ENCODE data around the gene CFAP299. TPM values are rescaled to one million over a fixed set of nuclear protein-coding genes. Genes with fewer than 3 reads are reported as not detected.
"Not testable (repeated sequence)": the region's sequence is repeated elsewhere in the genome, so short reads cannot be mapped to it uniquely, and the experiment has no call there.

CFAP299 gene
- total RNA-seq, 4 donors from 2014 or later = not detected

DNA sequence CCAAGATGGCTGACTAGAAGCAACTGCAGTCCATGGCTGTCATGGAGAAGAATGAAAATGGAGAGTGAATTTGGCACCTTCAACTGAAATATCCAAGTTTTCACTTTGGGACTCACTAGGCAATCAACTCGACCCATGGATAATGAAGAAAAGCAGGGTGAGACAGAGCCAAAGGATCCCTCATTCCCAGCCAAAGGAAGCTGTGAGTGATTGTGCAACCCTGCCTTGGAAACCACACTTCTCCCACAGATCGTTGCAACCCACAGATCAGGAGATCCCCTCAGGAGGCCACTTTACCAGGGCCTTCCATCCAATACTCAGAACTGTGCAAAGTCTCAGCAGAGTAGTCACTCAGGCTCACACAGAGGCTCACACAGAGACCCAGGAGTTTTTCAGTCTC is 4.5 kb downstream of the CFAP299 start:
- Histone ChIP-seq H3K9me3 (no peaks in the 10 kb centered on the region), H3K27ac (no peak overlapping the region), H3K4me1 (peaks cover 13% of the 10 kb centered on the region), H3K4me3 (no peak overlapping the region), H3K36me3 (no peaks in the 10 kb centered on the region), H3K27me3 (peaks cover 27% of the 10 kb centered on the region)
- 61% methylated on average over 2 of the region's 2 CpGs for WGBS
- no peak for DNase-seq (ENCODE audit: low spot score in 2 of 2)
- no peak for TF ChIP-seq POLR2A (IDR thresholded peaks at IDR 0.05)
- TF ChIP-seq POLR2AphosphoS5 (IDR thresholded peaks at IDR 0.05) = no peak
- TF ChIP-seq, protein P1, sequence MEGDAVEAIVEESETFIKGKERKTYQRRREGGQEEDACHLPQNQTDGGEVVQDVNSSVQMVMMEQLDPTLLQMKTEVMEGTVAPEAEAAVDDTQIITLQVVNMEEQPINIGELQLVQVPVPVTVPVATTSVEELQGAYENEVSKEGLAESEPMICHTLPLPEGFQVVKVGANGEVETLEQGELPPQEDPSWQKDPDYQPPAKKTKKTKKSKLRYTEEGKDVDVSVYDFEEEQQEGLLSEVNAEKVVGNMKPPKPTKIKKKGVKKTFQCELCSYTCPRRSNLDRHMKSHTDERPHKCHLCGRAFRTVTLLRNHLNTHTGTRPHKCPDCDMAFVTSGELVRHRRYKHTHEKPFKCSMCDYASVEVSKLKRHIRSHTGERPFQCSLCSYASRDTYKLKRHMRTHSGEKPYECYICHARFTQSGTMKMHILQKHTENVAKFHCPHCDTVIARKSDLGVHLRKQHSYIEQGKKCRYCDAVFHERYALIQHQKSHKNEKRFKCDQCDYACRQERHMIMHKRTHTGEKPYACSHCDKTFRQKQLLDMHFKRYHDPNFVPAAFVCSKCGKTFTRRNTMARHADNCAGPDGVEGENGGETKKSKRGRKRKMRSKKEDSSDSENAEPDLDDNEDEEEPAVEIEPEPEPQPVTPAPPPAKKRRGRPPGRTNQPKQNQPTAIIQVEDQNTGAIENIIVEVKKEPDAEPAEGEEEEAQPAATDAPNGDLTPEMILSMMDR (IDR thresholded peaks at IDR 0.05) = no peak
- no peak for TF ChIP-seq EP300 (IDR thresholded peaks at IDR 0.05)

DNA sequence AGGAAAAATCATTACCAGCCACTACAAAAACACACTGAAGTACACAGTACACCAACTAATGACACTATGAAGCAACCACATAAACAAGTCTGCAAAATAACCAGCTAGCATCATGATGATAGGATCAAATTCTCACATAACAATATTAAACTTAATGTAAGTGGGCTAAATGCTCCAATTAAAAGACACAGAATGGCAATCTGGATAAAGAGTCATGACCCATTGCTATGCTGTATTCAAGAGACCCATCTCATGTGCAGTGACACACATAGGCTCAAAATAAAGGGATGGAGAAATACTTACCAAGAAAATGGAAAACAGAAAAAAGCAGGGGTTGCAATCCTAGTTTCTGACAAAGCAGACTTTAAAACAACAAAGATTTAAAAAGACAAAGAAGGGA is 7.2 kb downstream of the CFAP299 start:
- H3K9me3 ChIP-seq; H3K27ac ChIP-seq; DNase-seq (ENCODE audit: low spot score in 2 of 2); H3K36me3 ChIP-seq; H3K4me1 ChIP-seq; H3K4me3 ChIP-seq: not testable (repeated sequence)
- H3K27me3 ChIP-seq = peaks cover 13% of the 10 kb centered on the region

DNA sequence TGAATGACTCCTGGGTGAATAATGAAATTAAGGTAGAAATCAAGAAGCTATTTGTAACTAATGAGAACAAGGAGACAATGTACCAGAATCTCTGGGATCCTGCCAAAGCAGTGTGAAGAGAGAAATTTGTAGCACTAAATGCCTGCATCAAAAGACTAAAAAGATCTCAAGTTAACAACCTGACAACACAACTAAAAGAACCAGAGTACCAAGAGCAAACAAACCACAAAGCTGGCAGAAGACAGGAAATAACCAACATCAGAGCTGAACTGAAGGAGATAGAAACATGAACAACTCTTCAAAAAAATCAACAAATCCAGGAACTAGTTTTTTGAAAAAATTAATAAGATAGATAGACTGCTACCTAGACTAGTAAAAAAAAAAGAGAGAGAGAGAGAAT is 8.4 kb downstream of the CFAP299 start:
- H3K4me1 ChIP-seq = no peaks in the 10 kb centered on the region
- H3K27me3 ChIP-seq = peaks cover 11% of the 10 kb centered on the region
- H3K27ac ChIP-seq = no peak overlapping the region
- no peak for DNase-seq (ENCODE audit: low spot score in 2 of 2)
- TF ChIP-seq, protein P1 (IDR thresholded peaks at IDR 0.05) = no peak
- TF ChIP-seq EP300 (IDR thresholded peaks at IDR 0.05) = no peak
- no peak overlapping the region for H3K4me3 ChIP-seq
- no peaks in the 10 kb centered on the region for H3K9me3 ChIP-seq
- H3K36me3 ChIP-seq = no peaks in the 10 kb centered on the region

DNA sequence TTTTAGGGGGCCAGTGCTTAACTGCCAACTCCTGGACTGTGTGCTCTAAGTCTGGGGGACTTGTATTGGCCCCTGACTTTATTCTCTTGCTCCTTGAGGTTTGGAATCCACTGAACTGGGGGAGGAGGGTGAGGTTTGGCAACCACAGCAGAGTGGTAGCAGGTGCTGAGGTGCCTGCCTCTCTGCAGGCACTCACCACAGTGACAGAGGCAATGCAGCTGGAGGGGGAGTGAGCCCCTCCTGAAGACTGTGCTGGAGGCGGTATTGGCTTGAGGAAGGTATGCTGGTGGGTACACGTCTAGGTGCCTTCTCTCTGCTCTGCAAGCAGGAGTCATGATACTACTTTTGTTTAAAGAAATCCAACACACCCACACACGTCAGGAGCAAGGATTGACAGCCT is 24.6 kb downstream of the CFAP299 start:
- H3K27me3 ChIP-seq = peaks cover 15% of the 10 kb centered on the region
- H3K4me3 ChIP-seq = no peak overlapping the region
- no peaks in the 10 kb centered on the region for H3K36me3 ChIP-seq
- TF ChIP-seq, protein P1 (IDR thresholded peaks at IDR 0.05) = no peak
- TF ChIP-seq POLR2A (IDR thresholded peaks at IDR 0.05) (no peak), POLR2AphosphoS5 (IDR thresholded peaks at IDR 0.05) (no peak), EP300 (IDR thresholded peaks at IDR 0.05) (no peak)
- no peaks in the 10 kb centered on the region for H3K4me1 ChIP-seq
- H3K9me3 ChIP-seq = no peaks in the 10 kb centered on the region
- DNase-seq (ENCODE audit: low spot score in 2 of 2) = no peak
- WGBS = 22% methylated on average over 3 of the region's 3 CpGs
- no peak overlapping the region for H3K27ac ChIP-seq

DNA sequence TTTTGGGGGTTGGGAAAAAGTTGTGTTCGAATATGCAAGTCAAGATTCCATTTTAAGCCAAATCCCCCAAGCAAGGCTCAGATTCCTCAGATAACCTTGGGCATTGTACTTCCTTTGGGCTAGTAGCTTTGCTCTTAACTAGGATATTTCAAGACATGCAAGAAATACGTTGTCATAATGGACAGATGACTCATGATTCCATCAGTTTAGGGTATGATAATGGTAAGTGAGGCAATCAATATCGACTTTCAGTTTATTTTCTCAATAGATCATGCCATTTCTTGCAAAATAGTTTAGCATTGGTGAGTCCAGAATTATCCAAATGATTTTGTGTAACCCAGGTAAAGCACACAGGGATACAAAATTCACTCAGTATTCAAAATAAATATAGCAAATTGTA is 25.4 kb downstream of the CFAP299 start:
- WGBS = 55% methylated on average over 3 of the region's 3 CpGs
- no peak overlapping the region for H3K4me3 ChIP-seq
- no peaks in the 10 kb centered on the region for H3K9me3 ChIP-seq
- H3K36me3 ChIP-seq = no peaks in the 10 kb centered on the region
- DNase-seq (ENCODE audit: low spot score in 2 of 2) = no peak
- peaks cover 15% of the 10 kb centered on the region for H3K27me3 ChIP-seq
- no peak for TF ChIP-seq EP300 (IDR thresholded peaks at IDR 0.05)
- no peak for TF ChIP-seq POLR2A (IDR thresholded peaks at IDR 0.05)
- TF ChIP-seq, protein P1 (IDR thresholded peaks at IDR 0.05) = no peak
- TF ChIP-seq POLR2AphosphoS5 (IDR thresholded peaks at IDR 0.05) = no peak
- H3K27ac ChIP-seq = no peak overlapping the region
- H3K4me1 ChIP-seq = no peaks in the 10 kb centered on the region

DNA sequence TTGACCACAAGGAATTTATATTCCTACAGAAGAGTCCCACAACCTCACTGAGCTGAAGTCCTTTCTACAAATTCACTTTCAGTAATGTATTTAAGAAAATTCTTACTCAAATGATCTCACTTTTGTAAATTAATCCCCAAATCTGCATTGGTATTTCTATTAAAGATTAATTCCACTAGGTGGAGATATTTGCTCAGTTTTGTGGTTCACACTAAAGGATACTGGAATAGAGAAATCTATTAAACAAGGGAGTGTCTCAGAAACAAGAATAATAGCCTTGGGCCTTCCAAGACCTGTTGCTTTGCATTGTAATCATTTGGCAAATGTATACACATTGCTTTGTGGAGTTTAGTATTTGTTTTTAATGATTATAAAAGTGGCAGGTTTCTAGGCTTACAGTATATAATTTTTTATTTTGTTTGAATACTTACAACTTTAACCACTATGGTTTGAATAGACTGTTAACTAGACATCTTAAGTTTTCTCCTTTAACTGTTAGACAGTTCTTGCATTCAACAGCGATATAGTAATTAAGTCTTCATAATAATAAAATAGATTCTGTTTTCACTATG is 25.9 kb downstream of the CFAP299 start:
- 57% methylated on average over 1 of the region's 1 CpG for WGBS
- no peak overlapping the region for H3K4me3 ChIP-seq
- H3K27ac ChIP-seq = no peak overlapping the region
- peaks cover 15% of the 10 kb centered on the region for H3K27me3 ChIP-seq
- no peaks in the 10 kb centered on the region for H3K36me3 ChIP-seq
- H3K9me3 ChIP-seq = no peaks in the 10 kb centered on the region
- DNase-seq (ENCODE audit: low spot score in 2 of 2) = no peak
- TF ChIP-seq, protein P1 (IDR thresholded peaks at IDR 0.05) = peak in 1 of 2 donors; percentile 4
- TF ChIP-seq POLR2A (IDR thresholded peaks at IDR 0.05) = no peak
- no peaks in the 10 kb centered on the region for H3K4me1 ChIP-seq
